SK-N-SH (cell line): Measurements from ENCODE around the gene ERC2. TPM values are rescaled to one million over a fixed set of nuclear protein-coding genes. Genes with fewer than 3 reads are reported as not detected.

Source experiments
- CTCF ChIA-PET: fragments of 300-600, 350-600 bp; formaldehyde crosslinking; extraction: SDS; loops from one replicate; lab custom pipeline; 2021; lab: Yijun Ruan, JAX
- POLR2A ChIA-PET: fragments of 350-600 bp; sonication (Branson Sonifier 250); formaldehyde crosslinking; extraction: SDS; loops from one replicate; lab custom pipeline; 2020; ENCODE audit warnings: antibody characterized with exemption, inconsistent platforms; lab: Yijun Ruan, JAX
- DNase-seq: peaks from one replicate; pipeline ENCODE4 v3.0.0; 2012
- H2AFZ ChIP-seq: fragments of 200-600 bp; sonication (generic); 2 replicates; pipeline ENCODE4 v1.8.1; 2016; ENCODE audit warnings: antibody characterized with exemption, mild to moderate bottlenecking, low read depth
- H3F3A ChIP-seq: fragments of 200-600 bp; sonication (generic); replicated peaks from 2 replicates; pipeline ENCODE3; 2016; ENCODE audit warnings: antibody characterized with exemption, mild to moderate bottlenecking; ENCODE audit not compliant: insufficient read depth
- H3K27ac ChIP-seq, 2 experiments: fragments of 200-500 bp in 1 of 2; fragments of 200-600 bp in 1 of 2; sonication (Bioruptor generic) in 1 of 2; sonication (generic), shearing (Covaris generic) in 1 of 2; 2 replicates each; pipeline versions ENCODE4 v1.5.1 to v1.6.1; 2014 to 2016; ENCODE audit warnings: low read depth in 2 of 2, inconsistent platforms in 1 of 2, low read length in 1 of 2, mild to moderate bottlenecking in 1 of 2, mixed read lengths in 1 of 2
- H3K27me3 ChIP-seq: fragments of 200-600 bp; sonication (generic), shearing (Covaris generic); 2 replicates; pipeline ENCODE4 v1.6.1; 2016; ENCODE audit warnings: mixed run types; ENCODE audit not compliant: insufficient read depth
- H3K36me3 ChIP-seq, 2 experiments: fragments of 200-500 bp in 1 of 2; fragments of 200-600 bp in 1 of 2; sonication (Bioruptor generic) in 1 of 2; sonication (generic) in 1 of 2; replicated peaks in 1 of 2; 2 replicates each; pipeline versions ENCODE3 to v1.5.1; 2014 to 2016; ENCODE audit warnings: low read length in 1 of 2, mild to moderate bottlenecking in 1 of 2; ENCODE audit not compliant: insufficient read depth in 2 of 2, control insufficient read depth in 1 of 2
- H3K4me1 ChIP-seq, 2 experiments: fragments of 200-500 bp in 1 of 2; fragments of 200-600 bp in 1 of 2; sonication (Bioruptor generic) in 1 of 2; sonication (generic), shearing (Covaris generic) in 1 of 2; 2 replicates each; pipeline versions ENCODE4 v1.5.1 to v1.6.1; 2014 to 2016; ENCODE audit warnings: low read depth in 1 of 2, low read length in 1 of 2, mixed run types in 1 of 2; ENCODE audit not compliant: insufficient read depth in 2 of 2, control insufficient read depth in 1 of 2
- H3K4me2 ChIP-seq: fragments of 200-600 bp; sonication (generic), shearing (Covaris generic); 2 replicates; pipeline ENCODE4 v1.6.1; 2017; ENCODE audit warnings: mixed run types
- H3K4me3 ChIP-seq, 2 experiments: fragments of 200-500 bp in 1 of 2; fragments of 200-600 bp in 1 of 2; sonication (Bioruptor generic) in 1 of 2; sonication (generic), shearing (Covaris generic) in 1 of 2; 2 replicates each; pipeline versions ENCODE4 v1.5.1 to v1.8.1; 2014 to 2016; ENCODE audit warnings: low read depth in 2 of 2, inconsistent platforms in 1 of 2, low read length in 1 of 2, mild to moderate bottlenecking in 1 of 2, mixed read lengths in 1 of 2, moderate library complexity in 1 of 2
- H3K79me2 ChIP-seq: fragments of 200-600 bp; sonication (generic); 2 replicates; pipeline ENCODE4 v1.8.1; 2017; ENCODE audit warnings: mild to moderate bottlenecking; ENCODE audit not compliant: insufficient read depth
- H3K9ac ChIP-seq: fragments of 200-600 bp; sonication (generic); 2 replicates; pipeline ENCODE4 v1.6.1; 2017; ENCODE audit warnings: mixed run types
- H3K9me2 ChIP-seq: fragments of 200-600 bp; sonication (generic); 2 replicates; pipeline ENCODE4 v1.6.1; 2017; ENCODE audit warnings: mixed run types
- H3K9me3 ChIP-seq: fragments of 200-600 bp; sonication (generic); 2 replicates; pipeline ENCODE4 v1.6.1; 2017; ENCODE audit warnings: mixed run types, mild to moderate bottlenecking, moderate library complexity
- H4K20me1 ChIP-seq: fragments of 200-600 bp; sonication (generic); 2 replicates; pipeline ENCODE4 v1.6.1; 2017; ENCODE audit warnings: mild to moderate bottlenecking, mixed run types; ENCODE audit not compliant: insufficient read depth
- FOXJ3 ChIP-seq: sonication (generic); formaldehyde crosslinking; IDR thresholded peaks from 2 replicates; pipeline ENCODE4 v1.5.1; 2020; ENCODE audit warnings: mild to moderate bottlenecking, missing genetic modification reagents
- IRF3 ChIP-seq: fragments of 150-350 bp; IDR thresholded peaks from 2 replicates; pipeline ENCODE4 v1.6.1; 2016; ENCODE audit warnings: mild to moderate bottlenecking, low read depth, low read length
- JUND ChIP-seq: IDR thresholded peaks from 2 replicates; pipeline ENCODE4 v1.4.0; 2012
- MEF2A ChIP-seq: IDR thresholded peaks from 2 replicates; pipeline ENCODE4 v1.4.0; 2012; ENCODE audit warnings: low read depth, borderline replicate concordance
- MXI1 ChIP-seq: IDR thresholded peaks from 2 replicates; pipeline ENCODE4 v1.6.1; 2012; ENCODE audit warnings: mild to moderate bottlenecking, low read depth, low read length, improper control_type of control experiment
- POLR2AphosphoS5 ChIP-seq: IDR thresholded peaks from 2 replicates; pipeline ENCODE4 v1.6.1; 2012; ENCODE audit warnings: low read depth, low read length
- RAD21 ChIP-seq: IDR thresholded peaks from 2 replicates; pipeline ENCODE4 v1.6.1; 2012; ENCODE audit warnings: mild to moderate bottlenecking, low read length
- RCOR1 ChIP-seq: fragments of 150-350 bp; IDR thresholded peaks from 2 replicates; pipeline ENCODE4 v1.6.1; 2017; ENCODE audit warnings: antibody characterized with exemption, low read length
- RFX5 ChIP-seq: IDR thresholded peaks from 2 replicates; pipeline ENCODE4 v1.6.1; 2012; ENCODE audit warnings: mild to moderate bottlenecking, improper control_type of control experiment, low read length
- SMC3 ChIP-seq: IDR thresholded peaks from 2 replicates; pipeline ENCODE4 v1.6.1; 2012; ENCODE audit warnings: low read depth, low read length, improper control_type of control experiment
- TCF12 ChIP-seq: IDR thresholded peaks from 2 replicates; pipeline ENCODE4 v1.4.0; 2012
- TEAD4 ChIP-seq: IDR thresholded peaks from 2 replicates; pipeline ENCODE4 v1.4.0; 2012; ENCODE audit warnings: mild to moderate bottlenecking, borderline replicate concordance; ENCODE audit not compliant: insufficient read depth
- WGBS: methylation state at CpG from one replicate; pipeline ENCODE4 v1.1.6; 2017; ENCODE audit warnings: low lambda C conversion rate; 5-methylcytosine and 5-hydroxymethylcytosine counted together
- polyA plus RNA-seq, 3 experiments: library from polyadenylated mRNA; depleted of rRNA; stranded (reverse); fragments of >200 nt; gene quantifications; 2 replicates each; pipeline ENCODE4 v1.2.3, GENCODE V29; 2012

The ERC2 gene
- polyA plus RNA-seq, 1 of the 3 experiments (the other 2 are of a cell fraction) = 1.6 TPM

GRCh38 chr3:55661141-55661540 lies 807.1 kb downstream of the ERC2 start (continued):
- TF ChIP-seq TEAD4 = no peak

- TF ChIP-seq RAD21 = no peak
- TF ChIP-seq RCOR1 = no peak
- no peak for TF ChIP-seq FOXJ3 (CRISPR knock-in tag)
- no peak for TF ChIP-seq MEF2A
- no peak for TF ChIP-seq JUND
- no peak for TF ChIP-seq POLR2AphosphoS5
- TF ChIP-seq SMC3 = no peak
- TF ChIP-seq IRF3 = no peak
- no peak for TF ChIP-seq RFX5
- TF ChIP-seq MXI1 = no peak
- TF ChIP-seq TEAD4 = no peak
- H4K20me1 ChIP-seq = no peaks in the 10 kb centered on the region
- H3K9me3 ChIP-seq = no peaks in the 10 kb centered on the region
- no peak overlapping the region for H3K9ac ChIP-seq
- H3K4me3 ChIP-seq = no peak overlapping the region
- H3K4me2 ChIP-seq = no peak overlapping the region
- WGBS = 51% methylated on average over 2 of the region's 2 CpGs
- POLR2A ChIA-PET = no interaction called here
- no peaks in the 10 kb centered on the region for H3K9me2 ChIP-seq
- no peaks in the 10 kb centered on the region for H3K36me3 ChIP-seq
- no peak overlapping the region for H2AFZ ChIP-seq
- no peak overlapping the region for H3K27ac ChIP-seq
- no peaks in the 10 kb centered on the region for H3F3A ChIP-seq
- no peaks in the 10 kb centered on the region for H3K79me2 ChIP-seq
- H3K4me1 ChIP-seq = peaks cover 0 to 5% of the 10 kb centered on the region in 2 experiments; a peak in 1 of 4 replicates
- no peak for DNase-seq
- no peaks in the 10 kb centered on the region for H3K27me3 ChIP-seq
- CTCF ChIA-PET = interaction anchor here (0.8 to 1.2 kb wide), 4 partner anchors 9 to 19 kb away, joined by 3 to 4 read pairs (median 3); no protein-coding TSS in a partner anchor
Observed at GRCh38 chr3:55660642-55661041, 807.6 kb downstream of the ERC2 start.

- no peak for DNase-seq
- ChIA-PET CTCF (interaction anchor here (1.1 kb wide), 2 partner anchors 15 to 888 kb away, joined by 3 read pairs; no protein-coding TSS in a partner anchor), POLR2A (no interaction called here)
- Histone ChIP-seq H3K4me2 (no peak overlapping the region), H3F3A (no peaks in the 10 kb centered on the region), H2AFZ (no peak overlapping the region), H3K4me3 (no peak overlapping the region), H3K9me3 (no peaks in the 10 kb centered on the region), H3K27me3 (no peaks in the 10 kb centered on the region), H4K20me1 (no peaks in the 10 kb centered on the region), H3K36me3 (no peaks in the 10 kb centered on the region), H3K4me1 (peaks cover 0 to 5% of the 10 kb centered on the region in 2 experiments; a peak in 1 of 4 replicates), H3K9me2 (no peaks in the 10 kb centered on the region), H3K9ac (no peak overlapping the region), H3K27ac (no peak overlapping the region), H3K79me2 (no peaks in the 10 kb centered on the region)
- WGBS = 85% methylated on average over 5 of the region's 5 CpGs
- no peak for TF ChIP-seq TCF12
Observed at GRCh38 chr3:55659701-55660100, 808.6 kb downstream of the ERC2 start.
